Stimulated activated CD4-positive, alpha-beta T cell treated with anti-CD3 and anti-CD28 coated beads, Interleukin-12 subunit alpha, Interleukin-12 subunit beta, amount 100 ng/mL, for 24 hours (primary cell): Measurements from ENCODE around the gene APBA2.

Experiments used
- DNase-seq, 2 experiments: peaks; one replicate each; pipeline ENCODE4 v3.0.0-alpha.2; 2020; ENCODE audit warnings: low read depth in 2 of 2

Gene APBA2

GRCh38 chr15:29058903-29059539 lies 173.2 kb downstream of the APBA2 start:
- no peak for DNase-seq

- no peak for DNase-seq
Measured at GRCh38 chr15:29059871-29060640, 174.3 kb downstream of the APBA2 start.

GRCh38 chr15:29061746-29062145 lies 176.0 kb downstream of the APBA2 start:
- no peak for DNase-seq

DNA sequence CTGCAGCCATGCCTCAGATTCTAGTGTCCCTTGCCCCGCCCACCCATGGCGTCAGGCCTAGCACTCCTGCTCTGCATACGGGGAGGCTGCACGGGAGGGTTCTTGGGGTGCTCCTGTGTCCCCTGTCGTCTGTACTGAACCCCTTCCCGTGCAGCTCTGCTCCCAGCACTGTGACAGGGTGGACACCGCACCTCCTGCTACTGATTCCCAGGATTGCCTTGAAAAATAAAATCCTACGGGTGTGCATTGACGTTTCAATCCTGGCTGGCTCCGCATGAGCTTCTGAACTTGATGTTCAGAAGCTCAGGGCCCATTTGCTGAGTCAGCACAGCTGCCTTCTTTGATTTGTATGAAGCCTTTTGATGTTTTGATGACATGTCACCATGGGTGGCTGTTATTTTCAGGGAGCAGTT lies 176.4 kb downstream of the APBA2 start:
- no peak for DNase-seq

- DNase-seq, result no peak
Measured at GRCh38 chr15:29062626-29063025, 176.9 kb downstream of the APBA2 start.

DNA sequence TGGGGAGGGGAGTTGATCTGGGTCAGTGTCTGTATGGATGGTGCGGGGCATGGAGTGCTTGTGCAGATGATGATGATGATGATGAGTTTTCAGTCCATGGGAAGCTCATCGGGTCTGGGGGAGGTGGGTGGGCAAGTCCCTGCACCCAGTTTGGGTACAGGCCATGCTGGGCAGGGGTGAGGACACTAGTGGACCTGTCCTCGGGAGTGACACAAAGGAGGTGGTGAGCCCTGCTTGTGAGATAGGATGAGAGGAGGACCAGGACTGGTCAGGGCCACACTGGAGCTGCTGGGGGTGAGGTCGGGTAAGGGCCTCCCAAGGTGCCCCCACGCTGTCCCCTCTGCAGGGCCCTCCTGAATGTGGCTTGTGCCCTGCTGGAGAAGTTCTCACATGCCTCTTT lies 177.9 kb downstream of the APBA2 start:
- no peak for DNase-seq

- DNase-seq, result no peak
Measured at GRCh38 chr15:29064290-29064689, 178.5 kb downstream of the APBA2 start.

DNA sequence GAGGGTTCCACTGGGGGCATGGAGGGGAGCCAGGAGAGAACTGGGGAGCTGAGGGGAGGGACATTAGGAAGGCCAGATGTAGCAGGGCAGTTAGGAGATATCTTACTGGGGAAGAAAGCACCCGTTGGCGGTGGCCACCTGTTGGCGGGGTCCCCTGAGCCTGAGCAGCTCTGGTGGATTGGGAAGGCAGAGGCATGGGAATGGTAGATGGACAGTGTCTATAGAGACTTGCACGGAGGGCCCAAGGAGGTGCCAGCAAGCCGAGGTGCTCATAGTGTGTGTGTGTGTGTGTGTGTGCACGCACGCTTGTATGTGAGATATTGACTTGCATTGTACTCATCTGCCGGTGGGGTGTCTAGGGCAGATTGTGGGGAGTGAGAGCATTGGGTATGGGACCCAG lies 179.0 kb downstream of the APBA2 start:
- no peak for DNase-seq

DNA sequence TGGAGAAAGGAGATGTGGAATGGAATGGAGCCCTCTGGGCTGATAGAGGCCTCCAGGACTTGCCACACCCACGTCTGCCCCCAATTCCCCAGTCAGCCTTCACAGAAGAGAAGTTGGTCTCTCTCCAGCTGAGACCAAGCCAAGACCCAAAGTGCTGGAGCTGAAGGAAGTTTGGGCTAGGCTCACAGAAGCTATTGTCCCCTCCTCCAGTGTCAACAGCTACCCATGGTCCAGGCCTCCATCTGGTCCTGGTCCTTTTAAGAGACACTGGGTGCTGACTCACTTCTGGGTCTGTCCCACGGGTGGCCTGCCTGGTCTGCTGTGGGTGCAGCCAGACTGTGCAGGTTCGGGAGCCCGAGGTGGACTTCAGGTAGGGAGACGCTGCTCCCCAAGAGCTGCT lies 179.8 kb downstream of the APBA2 start:
- DNase-seq, result no peak

DNA sequence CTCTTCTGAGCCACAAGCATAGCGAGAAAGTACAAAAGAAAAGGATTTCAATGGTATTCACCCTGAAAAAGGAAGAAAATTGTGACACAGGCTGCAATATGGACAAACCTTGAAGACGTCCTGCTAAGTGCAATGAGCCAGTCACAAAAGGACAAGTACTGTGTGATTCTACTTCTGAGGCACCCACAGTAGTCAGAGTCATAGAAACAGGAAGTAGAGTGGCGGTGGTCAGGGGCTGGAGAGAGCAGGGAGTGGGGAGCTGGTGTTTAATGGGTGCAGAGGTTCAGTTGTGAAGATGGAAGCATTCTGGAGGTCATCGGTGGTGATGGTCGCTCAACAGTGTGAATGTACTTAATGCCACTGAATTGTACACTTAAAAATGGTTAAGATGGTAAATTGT lies 180.5 kb downstream of the APBA2 start:
- no peak for DNase-seq

GRCh38 chr15:29066838-29067237 lies 181.1 kb downstream of the APBA2 start:
- no peak for DNase-seq

DNA sequence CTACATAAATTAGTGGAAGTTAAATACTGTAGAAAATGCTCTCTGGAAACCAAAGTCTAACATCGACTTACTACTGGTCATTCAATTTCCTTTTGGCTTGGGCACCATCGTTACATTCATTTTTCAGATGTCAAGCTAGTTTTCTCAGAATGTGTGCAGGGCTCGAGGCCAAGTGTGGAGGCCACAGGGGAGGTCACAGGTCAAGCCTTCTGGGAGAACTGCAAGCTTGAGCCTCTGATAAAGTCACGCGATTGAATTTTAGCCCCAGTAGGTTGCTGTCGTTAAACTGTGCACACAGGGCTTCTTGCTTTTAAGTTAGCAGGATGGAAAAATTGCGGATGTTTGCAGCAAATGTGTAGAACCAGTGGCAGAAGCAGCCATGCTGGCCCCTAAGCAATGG lies 182.2 kb downstream of the APBA2 start:
- DNase-seq, result no peak

GRCh38 chr15:29070471-29071231 lies 184.9 kb downstream of the APBA2 start:
- DNase-seq, result no peak

GRCh38 chr15:29071232-29071881 lies 185.6 kb downstream of the APBA2 start:
- DNase-seq, result no peak

- DNase-seq, result no peak
Measured at GRCh38 chr15:29071882-29072273, 186.1 kb downstream of the APBA2 start.

DNA sequence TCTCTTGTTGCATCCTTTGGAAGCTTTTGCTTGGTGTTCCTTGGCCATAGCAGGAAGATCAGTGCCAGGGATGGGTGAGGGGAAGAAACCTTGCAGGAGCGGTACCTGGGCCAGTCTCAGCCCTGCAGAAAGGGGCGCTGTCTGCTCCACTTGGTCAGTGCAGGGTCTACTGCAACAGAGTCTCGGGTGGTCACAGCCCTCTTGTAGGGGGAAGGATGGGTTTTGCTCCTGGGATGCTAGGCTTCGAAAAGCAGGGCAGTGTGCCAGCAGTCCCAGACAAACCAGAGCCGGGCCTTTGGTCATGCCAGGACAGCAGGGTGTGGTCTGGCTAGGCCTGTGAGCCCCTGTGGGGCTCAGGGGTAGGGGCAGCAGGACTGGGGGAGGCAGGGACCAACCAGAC lies 186.7 kb downstream of the APBA2 start:
- DNase-seq, result no peak

DNA sequence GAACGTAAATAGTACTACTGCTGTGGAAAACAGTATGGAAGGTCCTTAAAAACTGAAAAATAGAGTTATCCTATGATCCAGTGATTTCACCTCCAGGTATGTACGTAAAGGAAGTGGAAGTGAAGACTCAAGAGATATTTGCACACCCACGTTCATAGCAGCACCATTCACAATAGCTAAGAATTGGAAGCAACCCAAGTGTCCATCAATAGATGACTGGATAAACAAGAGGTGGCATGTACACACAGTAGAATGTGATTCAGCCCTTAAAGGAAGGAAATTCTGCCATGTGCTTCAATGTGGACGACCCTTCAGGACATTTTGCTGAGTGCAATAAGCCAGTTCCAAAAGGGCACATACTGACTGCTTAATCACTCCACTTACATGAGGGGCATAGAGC lies 188.3 kb downstream of the APBA2 start:
- DNase-seq, result no peak

DNA sequence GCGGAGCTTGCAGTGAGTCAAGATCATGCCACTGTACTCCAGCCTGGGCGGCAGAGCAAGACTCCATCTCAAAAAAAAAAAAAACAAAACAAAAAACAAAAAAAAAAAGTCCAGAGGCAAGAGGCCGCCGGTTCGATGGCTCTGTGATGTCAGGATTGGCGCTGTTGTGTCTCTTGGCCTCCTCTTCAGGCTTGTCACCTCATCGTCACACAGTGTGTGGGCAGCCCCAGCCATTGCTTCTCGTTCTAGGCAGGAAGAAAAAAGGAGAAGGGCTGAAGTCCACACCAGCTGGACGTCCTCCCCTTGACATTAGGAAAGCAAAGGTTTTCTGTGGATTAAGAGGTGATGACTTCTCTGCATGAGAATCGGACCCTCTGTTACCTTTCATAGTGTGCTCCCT lies 192.8 kb downstream of the APBA2 start:
- DNase-seq, result no peak

- DNase-seq, result no peak
Measured at GRCh38 chr15:29079479-29079878, 193.7 kb downstream of the APBA2 start.

DNA sequence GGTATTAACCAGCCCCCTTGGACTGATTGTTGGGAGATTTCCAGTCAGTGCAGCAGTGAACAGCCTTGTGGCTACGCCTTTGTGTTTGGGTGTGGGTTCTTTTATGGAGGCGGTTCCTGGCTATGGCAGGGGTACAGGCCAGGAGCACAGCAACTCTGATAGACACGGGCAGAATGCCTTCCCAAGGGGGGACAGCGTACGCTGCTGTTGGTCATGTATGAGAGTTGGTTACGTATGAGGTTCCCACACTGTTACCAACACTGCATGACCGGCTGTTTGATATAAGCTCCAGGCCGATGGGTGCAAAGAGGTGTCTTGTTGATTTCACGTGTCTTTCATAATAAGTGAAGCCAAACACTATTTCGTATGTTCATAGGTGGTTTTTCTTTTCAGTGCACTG lies 196.0 kb downstream of the APBA2 start:
- no peak for DNase-seq

DNA sequence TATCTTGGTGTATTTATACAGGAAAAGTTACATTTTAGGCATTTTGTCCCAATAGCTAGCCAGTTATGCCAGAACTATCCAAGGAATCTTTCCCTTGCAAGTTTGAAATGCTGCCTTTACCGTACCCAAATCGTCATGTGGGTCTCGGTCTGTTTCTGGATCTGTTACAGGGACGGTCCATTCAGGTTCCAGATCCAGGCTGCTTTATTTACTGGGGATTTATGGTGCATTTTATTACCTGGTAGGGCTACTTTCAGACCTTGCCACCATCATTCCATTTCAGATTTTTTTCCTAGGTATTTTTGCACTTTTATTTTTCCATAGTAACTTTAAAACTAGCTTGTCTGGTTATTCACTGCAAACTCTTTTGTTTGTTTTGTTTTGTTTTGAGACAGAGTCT lies 197.4 kb downstream of the APBA2 start:
- no peak for DNase-seq

DNA sequence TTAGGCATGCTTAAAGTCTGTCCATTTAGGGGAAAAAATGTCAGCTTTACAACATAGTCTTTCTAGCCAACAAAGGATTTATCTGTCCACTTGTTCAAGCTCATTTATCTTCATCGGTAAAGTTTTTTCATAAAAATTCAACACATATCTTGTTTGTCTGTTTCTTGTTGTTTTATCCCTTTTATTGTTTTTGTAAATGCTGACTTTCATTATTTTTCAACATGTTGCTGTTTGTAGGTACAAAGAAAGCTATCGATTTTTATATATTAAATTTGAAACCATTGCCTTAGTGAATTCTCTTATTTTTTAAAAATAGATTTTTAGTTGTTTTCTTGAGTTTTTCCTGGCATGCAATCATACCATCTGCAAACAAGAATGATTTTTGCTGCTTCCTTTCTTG lies 198.1 kb downstream of the APBA2 start:
- DNase-seq, result no peak
